Neural progenitor cell (in vitro differentiated cells): ENCODE data around the gene MAML3. TPM values are rescaled to one million over a fixed set of nuclear protein-coding genes. Genes with fewer than 3 reads are reported as not detected.

ENCODE experiments used
- DNase-seq: peaks from one replicate; pipeline ENCODE4 v3.0.0-alpha.2; 2016; ENCODE audit warnings: low spot score
- H2AFZ ChIP-seq: fragments of 200-600 bp; sonication (generic); replicated peaks from 2 replicates; pipeline ENCODE4 v1.6.1; 2016; ENCODE audit warnings: antibody characterized with exemption
- H3F3A ChIP-seq: fragments of 200-600 bp; sonication (generic); 2 replicates; pipeline ENCODE4 v1.6.1; 2016; ENCODE audit warnings: antibody characterized with exemption, low read depth
- H3K27ac ChIP-seq: fragments of 200-600 bp; sonication (generic); 2 replicates; pipeline ENCODE4 v1.5.1; 2016; ENCODE audit warnings: mild to moderate bottlenecking
- H3K27me3 ChIP-seq: fragments of 200-600 bp; sonication (generic); 2 replicates; pipeline ENCODE4 v1.6.1; 2016; ENCODE audit warnings: mild to moderate bottlenecking, moderate library complexity
- H3K36me3 ChIP-seq: fragments of 200-600 bp; sonication (generic); 2 replicates; pipeline ENCODE4 v1.5.1; 2016
- H3K4me1 ChIP-seq: fragments of 200-600 bp; sonication (generic); 2 replicates; pipeline ENCODE4 v1.6.1; 2016; ENCODE audit warnings: mixed run types
- H3K4me2 ChIP-seq: fragments of 200-600 bp; sonication (generic); 2 replicates; pipeline ENCODE4 v1.6.1; 2016
- H3K4me3 ChIP-seq: fragments of 200-600 bp; sonication (generic); 2 replicates; pipeline ENCODE4 v1.5.1; 2016
- H3K79me2 ChIP-seq: fragments of 200-600 bp; sonication (generic); 2 replicates; pipeline ENCODE4 v1.6.1; 2016; ENCODE audit warnings: low read depth
- H3K9ac ChIP-seq: fragments of 200-600 bp; sonication (generic); 2 replicates; pipeline ENCODE4 v1.6.1; 2016
- H3K9me3 ChIP-seq: fragments of 200-600 bp; sonication (generic); 2 replicates; pipeline ENCODE4 v1.5.1; 2016; ENCODE audit warnings: low read depth
- H4K20me1 ChIP-seq: fragments of 200-600 bp; sonication (generic); 2 replicates; pipeline ENCODE4 v1.6.1; 2016; ENCODE audit warnings: low read depth
- H3K27ac Mint-ChIP-seq: 3 replicates; pipeline ENCODE4 v1.8.0; 2021; ENCODE audit warnings: mixed read lengths
- H3K27me3 Mint-ChIP-seq: 2 replicates; pipeline ENCODE4 v1.8.0; 2022; ENCODE audit warnings: low read depth, mild to moderate bottlenecking, inconsistent platforms, moderate library complexity, mixed read lengths; ENCODE audit not compliant: insufficient read depth
- H3K36me3 Mint-ChIP-seq: 3 replicates; pipeline ENCODE4 v1.8.0; 2021; ENCODE audit warnings: mixed read lengths
- H3K4me1 Mint-ChIP-seq: 3 replicates; pipeline ENCODE4 v1.8.0; 2021; ENCODE audit warnings: mixed read lengths
- H3K4me3 Mint-ChIP-seq: 3 replicates; pipeline ENCODE4 v1.8.0; 2021; ENCODE audit warnings: mild to moderate bottlenecking, moderate library complexity, mixed read lengths
- H3K9me3 Mint-ChIP-seq: 3 replicates; pipeline ENCODE4 v1.8.0; 2020; ENCODE audit warnings: mixed read lengths
- CTCF ChIP-seq: fragments of 200-600 bp; sonication (generic); IDR thresholded peaks from 2 replicates; pipeline ENCODE4 v1.5.1; 2017; ENCODE audit warnings: antibody characterized with exemption, mild to moderate bottlenecking
- EZH2 ChIP-seq: fragments of 200-600 bp; sonication (generic); IDR thresholded peaks from 2 replicates; pipeline ENCODE4 v1.6.1; 2017; ENCODE audit warnings: antibody characterized with exemption, mild to moderate bottlenecking, moderate library complexity
- EZH2phosphoT487 ChIP-seq: fragments of 200-600 bp; sonication (generic); IDR thresholded peaks from 2 replicates; pipeline ENCODE4 v1.6.1; 2017; ENCODE audit warnings: antibody characterized with exemption
- total RNA-seq: library from RNA; depleted of rRNA; stranded (reverse); fragments of >200 nt; gene quantifications from 2 replicates; pipeline ENCODE4 v1.2.3, GENCODE V29; 2015; ENCODE audit warnings: low replicate concordance

Gene MAML3
- total RNA-seq, 1 donor from 2014 or later = 14.4 TPM

- peak overlapping the region; percentile 72 for H3K27ac Mint-ChIP-seq
Measured at GRCh38 chr4:140099983-140100382, 54.0 kb downstream of the MAML3 start.

GRCh38 chr4:140098455-140099160 lies 55.4 kb downstream of the MAML3 start:
- no peak for DNase-seq
- Histone ChIP-seq H3K9me3 (no peaks in the 10 kb centered on the region), H3K9ac (no peak overlapping the region), H3K36me3 (no peaks in the 10 kb centered on the region), H3K27ac (no peak overlapping the region), H2AFZ (no peak overlapping the region), H3K79me2 (no peaks in the 10 kb centered on the region), H4K20me1 (peaks cover 33% of the 10 kb centered on the region), H3K4me2 (no peak overlapping the region), H3K4me1 (peaks cover 14% of the 10 kb centered on the region), H3F3A (no peaks in the 10 kb centered on the region), H3K4me3 (no peak overlapping the region), H3K27me3 (no peaks in the 10 kb centered on the region)
- Mint-ChIP-seq H3K4me1 (peaks cover 41% of the 10 kb centered on the region), H3K9me3 (no peaks in the 10 kb centered on the region), H3K4me3 (no peak overlapping the region), H3K27ac (no peak overlapping the region), H3K36me3 (no peaks in the 10 kb centered on the region), H3K27me3 (no peaks in the 10 kb centered on the region)
- TF ChIP-seq EZH2 = no peak
- no peak for TF ChIP-seq CTCF
- TF ChIP-seq EZH2phosphoT487 = no peak

More at GRCh38 chr4:140099983-140100382, 54.0 kb downstream of the MAML3 start:
- no peaks in the 10 kb centered on the region for H3K27me3 ChIP-seq
- no peak for DNase-seq
- no peak overlapping the region for H2AFZ ChIP-seq
- no peaks in the 10 kb centered on the region for H3K79me2 ChIP-seq
- H3K9me3 ChIP-seq = no peaks in the 10 kb centered on the region
- H3K4me2 ChIP-seq = no peak overlapping the region
- TF ChIP-seq EZH2 = no peak
- TF ChIP-seq EZH2phosphoT487 = no peak
- TF ChIP-seq CTCF = no peak
- no peak overlapping the region for H3K27ac ChIP-seq
- Mint-ChIP-seq H3K36me3 (no peaks in the 10 kb centered on the region), H3K27me3 (no peaks in the 10 kb centered on the region), H3K4me1 (peaks cover 29% of the 10 kb centered on the region), H3K9me3 (no peaks in the 10 kb centered on the region), H3K4me3 (no peak overlapping the region)
- no peaks in the 10 kb centered on the region for H3K36me3 ChIP-seq
- no peaks in the 10 kb centered on the region for H3F3A ChIP-seq
- no peak overlapping the region for H3K9ac ChIP-seq
- peaks cover 20% of the 10 kb centered on the region for H4K20me1 ChIP-seq
- H3K4me3 ChIP-seq = no peak overlapping the region
- H3K4me1 ChIP-seq = peaks cover 2% of the 10 kb centered on the region

GRCh38 chr4:140097572-140097971 lies 56.4 kb downstream of the MAML3 start:
- H3F3A ChIP-seq = peaks cover 6% of the 10 kb centered on the region
- no peak overlapping the region for H3K27ac ChIP-seq
- no peak overlapping the region for H3K4me2 ChIP-seq
- H4K20me1 ChIP-seq = peaks cover 42% of the 10 kb centered on the region
- H3K4me1 ChIP-seq = peaks cover 20% of the 10 kb centered on the region
- no peak overlapping the region for H3K9ac ChIP-seq
- Mint-ChIP-seq H3K4me1 (peaks cover 48% of the 10 kb centered on the region), H3K27me3 (no peaks in the 10 kb centered on the region), H3K36me3 (no peaks in the 10 kb centered on the region), H3K9me3 (no peaks in the 10 kb centered on the region), H3K4me3 (no peak overlapping the region), H3K27ac (no peak overlapping the region)
- H3K9me3 ChIP-seq = no peaks in the 10 kb centered on the region
- H3K4me3 ChIP-seq = no peak overlapping the region
- no peaks in the 10 kb centered on the region for H3K36me3 ChIP-seq
- no peak overlapping the region for H2AFZ ChIP-seq
- DNase-seq = no peak
- no peaks in the 10 kb centered on the region for H3K27me3 ChIP-seq
- no peaks in the 10 kb centered on the region for H3K79me2 ChIP-seq
- TF ChIP-seq EZH2phosphoT487 = no peak
- no peak for TF ChIP-seq EZH2
- TF ChIP-seq CTCF = no peak
